WTC11 (cell line): ENCODE results near the gene PRSS16. TPM values are rescaled to one million over a fixed set of nuclear protein-coding genes. Genes with fewer than 3 reads are reported as not detected.

Source experiments
- ATAC-seq: fragments of 200-7000 bp; cut with Tn5 transposase; 2 replicates; pipeline ENCODE4 v1.10.0; 2021; ENCODE audit warnings: mild to moderate bottlenecking, moderate library complexity
- CTCF ChIA-PET: fragments of 300-600 bp; sonication (Branson Sonifier 250); formaldehyde crosslinking; loops from one replicate; lab custom pipeline; 2021; ENCODE audit warnings: antibody characterized with exemption; lab: Charles Lee
- POLR2A ChIA-PET: fragments of 350-600 bp; sonication (Branson Sonifier 250); formaldehyde crosslinking; loops from one replicate; lab custom pipeline; 2021; ENCODE audit warnings: antibody characterized with exemption; lab: Charles Lee
- DNase-seq: peaks from one replicate; pipeline ENCODE4 v3.0.0; 2021; ENCODE audit warnings: low spot score
- H3K27ac Mint-ChIP-seq: 2 replicates; pipeline ENCODE4 v1.8.0; 2021; ENCODE audit warnings: mixed read lengths
- H3K27me3 Mint-ChIP-seq: 2 replicates; pipeline ENCODE4 v1.8.0; 2021; ENCODE audit warnings: low read depth, mild to moderate bottlenecking, moderate library complexity, mixed read lengths
- H3K36me3 Mint-ChIP-seq: 2 replicates; pipeline ENCODE4 v1.8.0; 2021; ENCODE audit warnings: mixed read lengths
- H3K4me1 Mint-ChIP-seq: 2 replicates; pipeline ENCODE4 v1.8.0; 2022; ENCODE audit warnings: mixed read lengths
- H3K4me3 Mint-ChIP-seq: 2 replicates; pipeline ENCODE4 v1.8.0; 2021; ENCODE audit warnings: mild to moderate bottlenecking, moderate library complexity, mixed read lengths
- H3K9me3 Mint-ChIP-seq: 2 replicates; pipeline ENCODE4 v1.8.0; 2021; ENCODE audit warnings: mixed read lengths
- AFF4 ChIP-seq: sonication (generic); formaldehyde crosslinking; IDR thresholded peaks from 2 replicates; pipeline ENCODE4 v1.8.1; 2023; ENCODE audit warnings: mild to moderate bottlenecking, missing genetic modification reagents, borderline replicate concordance
- JAZF1 ChIP-seq: fragments of 250-450 bp; sonication (Bioruptor Pico); IDR thresholded peaks from 2 replicates; pipeline ENCODE4 v1.9.0; 2021; ENCODE audit warnings: moderate library complexity, mild to moderate bottlenecking, inconsistent platforms
- MYBL2 ChIP-seq: sonication (generic); formaldehyde crosslinking; IDR thresholded peaks from 2 replicates; pipeline ENCODE4 v1.8.1; 2023; ENCODE audit warnings: mild to moderate bottlenecking, moderate library complexity, missing genetic modification reagents
- SMAD4 ChIP-seq: sonication (generic); formaldehyde crosslinking; IDR thresholded peaks from 2 replicates; pipeline ENCODE4 v1.8.0; 2022; ENCODE audit warnings: mild to moderate bottlenecking, missing genetic modification reagents
- SP1 ChIP-seq: sonication (generic); formaldehyde crosslinking; conservative IDR thresholded peaks from 2 replicates; pipeline ENCODE4 v1.8.1; 2022; ENCODE audit warnings: missing genetic modification reagents
- TEAD1 ChIP-seq: sonication (generic); formaldehyde crosslinking; IDR thresholded peaks from 2 replicates; pipeline ENCODE4 v1.8.0; 2022; ENCODE audit warnings: mild to moderate bottlenecking, missing genetic modification reagents
- ZNF138 ChIP-seq: sonication (generic); formaldehyde crosslinking; conservative IDR thresholded peaks from 2 replicates; pipeline ENCODE4 v1.8.1; 2022; ENCODE audit warnings: mild to moderate bottlenecking, moderate library complexity, missing genetic modification reagents
- ZNF219 ChIP-seq: sonication (generic); formaldehyde crosslinking; IDR thresholded peaks from 2 replicates; pipeline ENCODE4 v1.8.0; 2023; ENCODE audit warnings: missing genetic modification reagents, mild to moderate bottlenecking, borderline replicate concordance
- ZNF416 ChIP-seq: fragments of 250-450 bp; sonication (Bioruptor Pico); IDR thresholded peaks from 2 replicates; pipeline ENCODE4 v1.9.0; 2021; ENCODE audit warnings: mild to moderate bottlenecking, inconsistent platforms
- total RNA-seq: library from RNA; stranded (reverse); gene quantifications from 3 replicates; pipeline ENCODE4 v1.2.3, GENCODE V29; 2021
- TF ChIP-seq, protein P1 (sequence below): sonication (generic); formaldehyde crosslinking; IDR thresholded peaks from 2 replicates; pipeline ENCODE4 v1.8.1; 2023; ENCODE audit warnings: mild to moderate bottlenecking, moderate library complexity, missing genetic modification reagents

Gene PRSS16
- total RNA-seq, 1 experiment from 2014 or later, result 18.5 TPM

DNA sequence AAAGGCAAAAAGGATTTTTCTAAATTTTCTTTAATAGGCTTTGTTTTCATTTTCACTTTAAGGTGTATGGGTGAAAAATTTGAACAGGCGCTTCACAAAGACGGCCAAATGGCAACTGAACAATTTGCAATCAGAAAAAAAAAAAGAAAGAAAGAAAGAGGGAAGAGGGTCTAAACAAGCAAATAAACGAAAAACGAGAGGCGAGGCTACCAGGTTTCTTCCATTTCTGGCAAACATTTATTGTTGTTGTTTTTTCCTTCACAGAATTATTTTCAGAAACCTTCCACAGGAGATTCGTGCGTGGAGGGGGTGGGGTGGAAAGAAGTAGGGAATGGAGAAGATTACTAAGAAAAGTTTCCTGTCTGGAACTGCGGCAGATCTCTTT, 40.2 kb downstream of the PRSS16 start:
- H3K4me1 Mint-ChIP-seq, result peaks cover 29% of the 10 kb centered on the region
- no peak for DNase-seq
- H3K36me3 Mint-ChIP-seq, result no peaks in the 10 kb centered on the region
- peak overlapping the region; percentile 83 for H3K4me3 Mint-ChIP-seq
- no peak for TF ChIP-seq AFF4 (CRISPR knock-in tag)
- TF ChIP-seq, all 79 proteins: peak for 0
- no peak for ATAC-seq
- Mint-ChIP-seq H3K27ac (no peak overlapping the region), H3K27me3 (peaks cover 90% of the 10 kb centered on the region), H3K9me3 (no peaks in the 10 kb centered on the region)
- POLR2A ChIA-PET, result interaction anchor here (0.6 to 0.8 kb wide), 4 partner anchors 8 to 1438 kb away, joined by 3 to 6 read pairs (median 4); no protein-coding TSS in a partner anchor
- CTCF ChIA-PET, result no interaction called here

DNA sequence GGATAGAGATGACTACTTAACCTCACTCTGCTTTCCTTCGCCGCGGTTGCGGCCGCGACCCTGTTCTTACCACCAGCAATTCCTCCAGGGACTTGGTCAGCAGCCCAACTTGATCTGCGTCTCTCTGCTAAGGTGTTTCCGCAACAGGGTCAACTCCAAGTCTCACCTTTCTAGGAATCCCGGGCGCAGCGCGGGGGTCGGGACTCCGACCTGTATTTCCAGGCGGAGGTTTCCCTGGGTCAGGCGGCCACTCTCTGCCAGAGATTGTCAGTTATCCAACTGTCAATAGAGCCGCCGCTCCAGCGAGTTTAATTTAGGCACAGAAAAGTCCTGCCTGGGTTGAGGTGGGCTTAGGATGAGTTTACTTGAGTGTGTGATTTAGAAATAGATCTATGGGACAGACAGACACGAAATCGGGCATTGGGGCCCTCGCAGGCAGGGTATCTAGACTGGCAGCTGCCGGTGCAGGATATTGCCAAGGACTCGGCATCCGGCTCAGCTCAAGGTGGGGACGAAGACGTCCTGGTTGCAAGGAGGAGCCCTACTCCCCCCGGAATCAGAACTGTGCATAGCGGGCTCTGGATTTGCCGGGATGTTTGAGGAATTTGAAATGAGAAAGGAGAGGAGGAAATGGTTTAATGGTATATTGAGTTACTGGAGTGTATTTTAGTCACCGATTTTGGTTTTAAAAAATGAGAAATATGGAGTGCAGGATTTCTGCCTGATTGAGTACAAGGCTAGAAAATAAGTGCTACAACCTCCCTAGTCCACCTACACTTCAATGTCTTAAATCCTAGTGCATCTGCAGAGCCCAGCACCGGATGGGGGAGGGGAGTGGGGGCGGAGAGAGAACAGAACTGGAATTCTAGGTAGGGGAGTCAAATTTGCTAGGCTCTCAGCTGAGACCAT, 40.9 kb downstream of the PRSS16 start:
- ChIA-PET POLR2A (no interaction called here), CTCF (no interaction called here)
- Mint-ChIP-seq H3K27ac (no peak overlapping the region), H3K9me3 (no peaks in the 10 kb centered on the region), H3K4me3 (peak overlapping the region; percentile 83), H3K4me1 (peaks cover 31% of the 10 kb centered on the region), H3K27me3 (peaks cover 83% of the 10 kb centered on the region), H3K36me3 (no peaks in the 10 kb centered on the region)
- DNase-seq (peak; percentile 68), ATAC-seq (peak; percentile 58)
- TF ChIP-seq ZNF219 (CRISPR knock-in tag) (no peak), ZNF416 (no peak)
- TF ChIP-seq, protein P1, sequence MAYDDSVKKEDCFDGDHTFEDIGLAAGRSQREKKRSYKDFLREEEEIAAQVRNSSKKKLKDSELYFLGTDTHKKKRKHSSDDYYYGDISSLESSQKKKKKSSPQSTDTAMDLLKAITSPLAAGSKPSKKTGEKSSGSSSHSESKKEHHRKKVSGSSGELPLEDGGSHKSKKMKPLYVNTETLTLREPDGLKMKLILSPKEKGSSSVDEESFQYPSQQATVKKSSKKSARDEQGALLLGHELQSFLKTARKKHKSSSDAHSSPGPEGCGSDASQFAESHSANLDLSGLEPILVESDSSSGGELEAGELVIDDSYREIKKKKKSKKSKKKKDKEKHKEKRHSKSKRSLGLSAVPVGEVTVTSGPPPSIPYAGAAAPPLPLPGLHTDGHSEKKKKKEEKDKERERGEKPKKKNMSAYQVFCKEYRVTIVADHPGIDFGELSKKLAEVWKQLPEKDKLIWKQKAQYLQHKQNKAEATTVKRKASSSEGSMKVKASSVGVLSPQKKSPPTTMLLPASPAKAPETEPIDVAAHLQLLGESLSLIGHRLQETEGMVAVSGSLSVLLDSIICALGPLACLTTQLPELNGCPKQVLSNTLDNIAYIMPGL (CRISPR knock-in tag), result 0 out of 2 replicates have a peak, but pooled peaks have one; percentile 43

DNA sequence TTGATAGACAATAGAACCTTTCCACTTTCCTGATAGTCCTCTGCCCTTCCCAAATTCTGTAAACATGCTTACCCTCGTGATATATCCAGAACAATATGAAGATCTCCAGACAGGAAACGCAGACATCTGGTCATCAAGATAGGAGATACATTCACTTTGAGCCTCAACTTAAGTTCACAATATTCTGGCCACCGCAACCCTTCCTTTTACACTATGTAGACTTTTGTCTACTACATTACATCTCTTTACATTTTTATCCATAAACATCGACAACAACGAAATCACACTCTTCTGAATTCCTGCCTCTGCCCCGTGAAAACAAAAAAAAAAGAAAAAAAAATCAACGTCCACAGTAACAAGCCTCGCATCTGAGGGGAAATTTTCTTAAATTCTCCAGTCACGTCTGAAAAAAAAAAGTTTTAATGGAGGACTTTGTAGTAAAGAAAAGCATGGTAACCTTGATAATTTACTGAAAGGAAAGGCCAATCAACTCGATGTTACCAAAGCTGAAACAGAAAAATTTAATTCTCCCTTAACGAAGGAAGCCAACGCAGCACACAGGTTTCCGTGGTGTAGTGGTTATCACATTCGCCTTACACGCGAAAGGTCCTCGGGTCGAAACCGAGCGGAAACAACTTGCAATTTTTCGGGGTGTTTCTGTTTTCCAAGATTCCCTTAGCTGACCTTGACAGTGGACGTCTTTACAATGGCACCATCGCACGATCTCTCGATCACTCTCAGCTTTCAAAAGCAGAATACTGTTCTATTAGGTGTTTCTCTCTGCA, 42.8 kb downstream of the PRSS16 start:
- Mint-ChIP-seq H3K9me3 (no peaks in the 10 kb centered on the region), H3K27ac (0 out of 2 replicates have a peak overlapping the region, but pooled peaks have one; percentile 26), H3K4me1 (peaks cover 43% of the 10 kb centered on the region), H3K27me3 (peaks cover 69% of the 10 kb centered on the region), H3K36me3 (no peaks in the 10 kb centered on the region), H3K4me3 (peak overlapping the region; percentile 91)
- ChIA-PET POLR2A (interaction anchor here (0.6 kb wide), 1 partner anchor 612 kb away, joined by 3 read pairs; no protein-coding TSS in a partner anchor), CTCF (interaction anchor here (0.8 to 1.4 kb wide), 4 partner anchors 39 to 505 kb away, joined by 3 to 9 read pairs (median 4); no protein-coding TSS in a partner anchor)
- ATAC-seq, result peak; percentile 56
- TF ChIP-seq MYBL2 (0 out of 2 replicates have a peak, but pooled peaks have one; percentile 30), SMAD4 (CRISPR knock-in tag) (no peak), ZNF138 (CRISPR knock-in tag) (no peak), SP1 (CRISPR knock-in tag) (0 out of 2 replicates have a peak, but pooled peaks have one; percentile 26), TEAD1 (peak; percentile 35; the same call in 1 of the 2 replicates), JAZF1 (CRISPR knock-in tag) (no peak)
- TF ChIP-seq, protein P1 (CRISPR knock-in tag), result peak; percentile 78
- DNase-seq, result peak; percentile 53
